Right atrium auricular region (tissue), 2 donors: ENCODE results near the gene HCST. TPM values are rescaled to one million over a fixed set of nuclear protein-coding genes. Genes with fewer than 3 reads are reported as not detected.

Experiments
- DNase-seq: peaks from one replicate; pipeline ENCODE4 v3.0.0-alpha.2; 2019; ENCODE audit warnings: low spot score
- H3K27ac ChIP-seq, 2 donors: fragments of 200-600 bp; sonication (generic); 1 replicate in 1 of 2; 2 replicates in 1 of 2; pipeline ENCODE4 v1.5.1; 2016 to 2019
- H3K27me3 ChIP-seq, 2 donors: fragments of 200-600 bp; sonication (generic); one replicate each; pipeline versions ENCODE4 v1.5.1 to v1.6.0; 2017 to 2019
- H3K36me3 ChIP-seq: fragments of 200-600 bp; sonication (generic); one replicate; pipeline ENCODE4 v1.5.1; 2016
- H3K4me1 ChIP-seq, 2 donors: fragments of 200-600 bp; sonication (generic); one replicate each; pipeline versions ENCODE4 v1.5.1 to v1.6.0; 2017 to 2019
- H3K4me3 ChIP-seq, 2 donors: fragments of 200-600 bp; sonication (generic); 1 replicate in 1 of 2; 2 replicates in 1 of 2; pipeline ENCODE4 v1.5.1; 2017 to 2019; ENCODE audit warnings: mild to moderate bottlenecking in 1 of 2, moderate library complexity in 1 of 2
- H3K9me3 ChIP-seq, 2 donors: fragments of 200-600 bp; sonication (generic); one replicate each; pipeline ENCODE4 v1.5.1; 2019
- total RNA-seq, 2 donors: library from RNA; depleted of rRNA; stranded (reverse); fragments of >200 nt; gene quantifications; one replicate each; pipeline ENCODE4 v1.1.0, GENCODE V29; 2016
- TF ChIP-seq, protein P1 (sequence below), 2 donors: fragments of 200-600 bp; sonication (generic); IDR thresholded peaks; one replicate each; pipeline ENCODE4 v1.5.1; 2019; ENCODE audit warnings: antibody characterized with exemption in 2 of 2

HCST gene
- total RNA-seq, 2 donors from 2014 or later: 3.3 TPM; not detected in 1

DNA sequence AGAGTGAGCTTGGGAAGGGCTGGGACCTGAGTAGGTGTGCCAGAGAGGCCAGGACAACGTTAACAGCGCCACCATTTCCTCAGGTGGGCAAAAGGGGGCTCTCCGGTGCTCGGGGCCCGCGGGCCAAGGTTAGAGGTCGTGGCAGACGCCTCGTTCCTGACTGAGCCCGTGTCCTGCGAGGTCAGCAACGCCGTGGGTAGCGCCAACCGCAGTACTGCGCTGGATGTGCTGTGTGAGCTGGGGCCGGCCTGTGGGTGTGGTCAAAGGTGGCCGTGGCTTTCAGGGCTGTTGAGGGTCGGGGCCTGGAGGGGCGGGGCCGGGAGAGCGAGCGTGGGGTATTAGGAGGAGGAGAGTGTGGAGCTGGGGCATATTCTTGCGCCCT, 41.9 kb upstream of the HCST start:
- TF ChIP-seq, protein P1, sequence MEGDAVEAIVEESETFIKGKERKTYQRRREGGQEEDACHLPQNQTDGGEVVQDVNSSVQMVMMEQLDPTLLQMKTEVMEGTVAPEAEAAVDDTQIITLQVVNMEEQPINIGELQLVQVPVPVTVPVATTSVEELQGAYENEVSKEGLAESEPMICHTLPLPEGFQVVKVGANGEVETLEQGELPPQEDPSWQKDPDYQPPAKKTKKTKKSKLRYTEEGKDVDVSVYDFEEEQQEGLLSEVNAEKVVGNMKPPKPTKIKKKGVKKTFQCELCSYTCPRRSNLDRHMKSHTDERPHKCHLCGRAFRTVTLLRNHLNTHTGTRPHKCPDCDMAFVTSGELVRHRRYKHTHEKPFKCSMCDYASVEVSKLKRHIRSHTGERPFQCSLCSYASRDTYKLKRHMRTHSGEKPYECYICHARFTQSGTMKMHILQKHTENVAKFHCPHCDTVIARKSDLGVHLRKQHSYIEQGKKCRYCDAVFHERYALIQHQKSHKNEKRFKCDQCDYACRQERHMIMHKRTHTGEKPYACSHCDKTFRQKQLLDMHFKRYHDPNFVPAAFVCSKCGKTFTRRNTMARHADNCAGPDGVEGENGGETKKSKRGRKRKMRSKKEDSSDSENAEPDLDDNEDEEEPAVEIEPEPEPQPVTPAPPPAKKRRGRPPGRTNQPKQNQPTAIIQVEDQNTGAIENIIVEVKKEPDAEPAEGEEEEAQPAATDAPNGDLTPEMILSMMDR (IDR thresholded peaks at IDR 0.05): no peak
- Histone ChIP-seq H3K36me3 (no peaks in the 10 kb centered on the region), H3K9me3 (no peaks in the 10 kb centered on the region), H3K27me3 (peaks cover 5 to 15% of the 10 kb centered on the region in 2 donors), H3K4me3 (no peak overlapping the region), H3K4me1 (peaks cover 0 to 17% of the 10 kb centered on the region in 2 donors), H3K27ac (no peak overlapping the region)
- no peak for DNase-seq

DNA sequence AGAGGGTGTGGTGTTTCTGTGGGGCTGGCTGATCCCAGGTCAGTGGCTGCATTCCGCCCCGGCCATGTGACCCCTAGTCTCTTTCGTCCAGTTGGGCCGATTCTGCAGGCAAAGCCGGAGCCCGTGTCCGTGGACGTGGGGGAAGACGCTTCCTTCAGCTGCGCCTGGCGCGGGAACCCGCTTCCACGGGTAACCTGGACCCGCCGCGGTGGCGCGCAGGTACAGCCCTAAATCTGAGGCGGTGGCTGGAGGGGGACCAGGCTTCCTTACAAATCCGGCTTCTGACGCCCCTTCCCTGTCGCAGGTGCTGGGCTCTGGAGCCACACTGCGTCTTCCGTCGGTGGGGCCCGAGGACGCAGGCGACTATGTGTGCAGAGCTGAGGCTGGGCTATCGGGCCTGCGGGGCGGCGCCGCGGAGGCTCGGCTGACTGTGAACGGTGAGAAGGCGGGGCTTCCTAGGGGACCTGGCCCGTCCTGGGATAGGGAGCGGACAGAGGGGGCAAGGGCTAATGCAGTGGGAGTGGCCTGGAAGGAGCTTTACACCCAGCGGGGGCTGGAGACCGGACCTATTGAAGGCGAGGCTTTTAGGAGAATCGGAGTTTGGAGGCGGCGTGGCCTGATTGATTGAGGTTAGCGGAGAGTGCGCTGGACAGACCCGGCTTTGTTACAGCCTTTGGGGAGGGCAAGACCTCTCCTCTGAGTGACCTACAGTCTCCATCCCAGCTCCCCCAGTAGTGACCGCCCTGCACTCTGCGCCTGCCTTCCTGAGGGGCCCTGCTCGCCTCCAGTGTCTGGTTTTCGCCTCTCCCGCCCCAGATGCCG, 41.3 kb upstream of the HCST start:
- H3K9me3 ChIP-seq: no peaks in the 10 kb centered on the region
- peaks cover 3 to 11% of the 10 kb centered on the region in 2 donors for H3K27me3 ChIP-seq
- no peaks in the 10 kb centered on the region for H3K36me3 ChIP-seq
- peaks cover 0 to 15% of the 10 kb centered on the region in 2 donors for H3K4me1 ChIP-seq
- H3K27ac ChIP-seq: no peak overlapping the region
- no peak for DNase-seq
- TF ChIP-seq, protein P1 (IDR thresholded peaks at IDR 0.05): no peak
- H3K4me3 ChIP-seq: no peak overlapping the region

DNA sequence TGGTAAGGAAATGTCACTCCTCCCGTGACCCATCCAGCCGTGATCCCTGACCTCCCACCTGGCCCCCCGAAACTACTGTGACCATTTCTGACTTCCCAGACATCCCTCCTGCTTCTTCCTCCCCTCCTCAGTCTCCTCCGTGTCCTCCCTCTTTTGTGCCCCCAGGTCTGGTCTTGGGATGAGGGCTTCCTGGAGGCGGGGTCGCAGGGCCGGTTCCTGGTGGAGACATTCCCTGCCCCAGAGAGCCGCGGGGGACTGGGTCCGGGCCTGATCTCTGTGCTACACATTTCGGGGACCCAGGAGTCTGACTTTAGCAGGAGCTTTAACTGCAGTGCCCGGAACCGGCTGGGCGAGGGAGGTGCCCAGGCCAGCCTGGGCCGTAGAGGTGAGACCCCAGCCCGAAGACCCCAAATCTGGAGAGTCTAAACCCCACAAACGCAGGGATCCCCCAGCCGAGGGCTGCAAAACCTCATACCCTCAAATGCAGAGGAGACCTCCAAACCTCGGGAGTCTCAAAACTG, 40.6 kb upstream of the HCST start:
- H3K4me1 ChIP-seq: peaks cover 0 to 8% of the 10 kb centered on the region in 2 donors
- H3K27ac ChIP-seq: no peak overlapping the region
- no peak for DNase-seq
- no peak overlapping the region for H3K4me3 ChIP-seq
- H3K9me3 ChIP-seq: no peaks in the 10 kb centered on the region
- H3K27me3 ChIP-seq: peaks cover 0 to 8% of the 10 kb centered on the region in 2 donors
- TF ChIP-seq, protein P1 (IDR thresholded peaks at IDR 0.05): no peak
- H3K36me3 ChIP-seq: no peaks in the 10 kb centered on the region

DNA sequence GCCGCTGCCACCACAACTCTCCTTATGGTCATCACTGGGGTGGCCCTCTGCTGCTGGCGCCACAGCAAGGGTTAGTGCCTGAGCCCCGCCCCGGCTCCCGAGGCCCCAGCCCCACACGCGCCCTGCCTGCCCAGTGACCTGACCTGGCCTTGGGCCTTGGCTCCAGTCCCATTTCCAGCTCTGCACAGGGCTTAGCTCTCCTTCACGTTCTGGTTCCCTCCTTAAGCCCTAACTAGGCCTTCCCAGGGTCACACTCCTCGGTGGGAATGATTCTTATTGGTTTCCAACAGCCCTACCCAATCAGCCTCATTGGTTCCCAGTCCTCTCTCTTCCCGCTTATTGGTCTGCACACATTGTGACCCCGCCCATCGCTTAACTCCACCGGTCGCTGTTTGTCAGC, 39.8 kb upstream of the HCST start:
- TF ChIP-seq, protein P1 (IDR thresholded peaks at IDR 0.05): no peak
- H3K27me3 ChIP-seq: peaks cover 0 to 8% of the 10 kb centered on the region in 2 donors
- no peaks in the 10 kb centered on the region for H3K9me3 ChIP-seq
- H3K36me3 ChIP-seq: no peaks in the 10 kb centered on the region
- H3K27ac ChIP-seq: no peak overlapping the region
- H3K4me3 ChIP-seq: no peak overlapping the region
- DNase-seq: no peak
- no peaks in the 10 kb centered on the region for H3K4me1 ChIP-seq

DNA sequence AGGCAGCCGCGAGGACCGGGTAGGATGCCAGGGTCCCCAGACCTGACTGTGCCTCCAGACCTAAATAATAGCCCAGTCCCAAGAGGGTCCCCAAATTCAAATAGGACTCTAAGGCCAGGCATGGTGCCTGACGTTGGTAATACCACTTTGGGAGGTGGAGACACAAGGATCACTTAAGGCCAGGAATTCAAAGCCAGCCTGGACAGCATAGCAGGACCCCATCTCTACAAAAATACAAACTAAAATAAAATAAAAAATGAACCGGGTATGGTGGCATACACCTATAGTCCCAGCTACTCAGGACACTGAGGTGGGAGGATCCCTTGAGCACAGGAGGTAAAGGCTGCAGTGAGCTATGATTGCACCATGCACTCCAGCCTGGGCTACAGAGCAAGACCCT, 39.3 kb upstream of the HCST start:
- TF ChIP-seq, protein P1 (IDR thresholded peaks at IDR 0.05): no peak
- peaks cover 0 to 2% of the 10 kb centered on the region in 2 donors for H3K4me1 ChIP-seq
- no peaks in the 10 kb centered on the region for H3K9me3 ChIP-seq
- no peaks in the 10 kb centered on the region for H3K36me3 ChIP-seq
- H3K27ac ChIP-seq: no peak overlapping the region
- no peak overlapping the region for H3K4me3 ChIP-seq
- DNase-seq: no peak
- H3K27me3 ChIP-seq: peaks cover 0 to 8% of the 10 kb centered on the region in 2 donors
